Measurements from ENCODE around the gene STARD7.
A peak's percentile ranks its signal among the peaks of the same experiment; 100 is the strongest.
"Not testable (repeated sequence)": the region's sequence is repeated elsewhere in the genome, so short reads cannot be mapped to it uniquely, and the experiment has no call there.

The STARD7 gene

GRCh38 chr2:96150007-96150640, 58.5 kb downstream of the STARD7 start:
- DNase-seq (ENCODE audit: low read depth in 4 of 4, low spot score in 1 of 4): no peak

- peak; percentile 87 to 98 (median 95) for DNase-seq (ENCODE audit: low read depth in 4 of 4, low spot score in 1 of 4)
Measured at GRCh38 chr2:96148410-96149217, 60.0 kb downstream of the STARD7 start.

GRCh38 chr2:96147593-96148201, 60.9 kb downstream of the STARD7 start:
- no peak for DNase-seq (ENCODE audit: low read depth in 4 of 4, low spot score in 1 of 4)

- DNase-seq (ENCODE audit: low read depth in 4 of 4, low spot score in 1 of 4): no peak
Measured at GRCh38 chr2:96146881-96147592, 61.6 kb downstream of the STARD7 start.

GRCh38 chr2:96146153-96146880, 62.3 kb downstream of the STARD7 start:
- peak in 2 of 4 experiments; percentile 82 to 89 for DNase-seq (ENCODE audit: low read depth in 4 of 4, low spot score in 1 of 4)

- DNase-seq (ENCODE audit: low read depth in 4 of 4, low spot score in 1 of 4): no peak
Measured at GRCh38 chr2:96145848-96146152, 62.8 kb downstream of the STARD7 start.

- DNase-seq (ENCODE audit: low read depth in 4 of 4, low spot score in 1 of 4): peak; percentile 77 to 95 (median 89)
Measured at GRCh38 chr2:96145036-96145847, 63.4 kb downstream of the STARD7 start, which contains the start of gene DUSP2. Gene DUSP2 (minus strand): TSS chr2:96145440. CDS start chr2:96145354, 86 bp downstream.

- peak in 1 of 4 experiments; percentile 45 for DNase-seq (ENCODE audit: low read depth in 4 of 4, low spot score in 1 of 4)
Measured at GRCh38 chr2:96144481-96145035, 64.1 kb downstream of the STARD7 start.

- no peak for DNase-seq (ENCODE audit: low read depth in 4 of 4, low spot score in 1 of 4)
Measured at GRCh38 chr2:96143848-96144480, 64.7 kb downstream of the STARD7 start.

GRCh38 chr2:96143231-96143847, 65.3 kb downstream of the STARD7 start:
- DNase-seq (ENCODE audit: low read depth in 4 of 4, low spot score in 1 of 4): no peak

GRCh38 chr2:96142217-96143113, 66.2 kb downstream of the STARD7 start:
- DNase-seq (ENCODE audit: low read depth in 4 of 4, low spot score in 1 of 4): peak in 2 of 4 experiments; percentile 65 to 83

- not testable (repeated sequence) for DNase-seq (ENCODE audit: low read depth in 4 of 4, low spot score in 1 of 4)
Measured at GRCh38 chr2:96141624-96141967, 67.0 kb downstream of the STARD7 start.

GRCh38 chr2:96140941-96141623, 67.5 kb downstream of the STARD7 start:
- DNase-seq (ENCODE audit: low read depth in 4 of 4, low spot score in 1 of 4): no peak

GRCh38 chr2:96139181-96139758, 69.4 kb downstream of the STARD7 start:
- DNase-seq (ENCODE audit: low read depth in 4 of 4, low spot score in 1 of 4): no peak

GRCh38 chr2:96138179-96139145, 70.2 kb downstream of the STARD7 start, which contains the start of gene ASTL:
Gene ASTL (minus strand): TSS chr2:96138502. CDS start chr2:96138436, 66 bp downstream.
- DNase-seq (ENCODE audit: low read depth in 4 of 4, low spot score in 1 of 4): peak in 1 of 4 experiments; percentile 43
